Activated CD8-positive, alpha-beta memory T cell treated with anti-CD3 and anti-CD28 coated beads, Interleukin-2, amount 50 U/mL, for 24 hours (primary cell): Measurements from ENCODE around the gene MRPS15.
"Not testable (repeated sequence)": the region's sequence is repeated elsewhere in the genome, so short reads cannot be mapped to it uniquely, and the experiment has no call there.

Source experiments
- DNase-seq: peaks from one replicate; pipeline ENCODE4 v3.0.0-alpha.2; 2020; ENCODE audit errors: extremely low read depth

The MRPS15 gene

GRCh38 chr1:36463803-36464604 lies at the start of gene MRPS15:
Gene MRPS15 (minus strand): TSS chr1:36464384. CDS start chr1:36464275, 109 bp downstream.
- peak; percentile 92 for DNase-seq

GRCh38 chr1:36512842-36513241 lies 48.7 kb upstream of the MRPS15 start:
- no peak for DNase-seq

GRCh38 chr1:36511804-36512798 lies 47.9 kb upstream of the MRPS15 start:
- DNase-seq: no peak

GRCh38 chr1:36511220-36511619 lies 47.0 kb upstream of the MRPS15 start:
- not testable (repeated sequence) for DNase-seq

- DNase-seq: no peak
Observed at GRCh38 chr1:36510418-36510817, 46.2 kb upstream of the MRPS15 start.

- no peak for DNase-seq
Observed at GRCh38 chr1:36508257-36508656, 44.1 kb upstream of the MRPS15 start.

GRCh38 chr1:36506276-36506920 lies 42.2 kb upstream of the MRPS15 start:
- no peak for DNase-seq

GRCh38 chr1:36503733-36504132 lies 39.5 kb upstream of the MRPS15 start:
- DNase-seq: no peak

GRCh38 chr1:36503159-36503558 lies 39.0 kb upstream of the MRPS15 start:
- no peak for DNase-seq

GRCh38 chr1:36502616-36503015 lies 38.4 kb upstream of the MRPS15 start:
- DNase-seq: no peak

- DNase-seq: not testable (repeated sequence)
Observed at GRCh38 chr1:36501911-36502310, 37.7 kb upstream of the MRPS15 start.

- no peak for DNase-seq
Observed at GRCh38 chr1:36497207-36497606, 33.0 kb upstream of the MRPS15 start.

GRCh38 chr1:36494971-36495370 lies 30.8 kb upstream of the MRPS15 start:
- DNase-seq: no peak

GRCh38 chr1:36493524-36493923 lies 29.3 kb upstream of the MRPS15 start:
- DNase-seq: no peak

GRCh38 chr1:36492491-36492890 lies 28.3 kb upstream of the MRPS15 start:
- DNase-seq: no peak

- DNase-seq: not testable (repeated sequence)
Observed at GRCh38 chr1:36489258-36490051, 25.3 kb upstream of the MRPS15 start.

GRCh38 chr1:36487906-36488305 lies 23.7 kb upstream of the MRPS15 start:
- no peak for DNase-seq

GRCh38 chr1:36487336-36487725 lies 23.1 kb upstream of the MRPS15 start:
- not testable (repeated sequence) for DNase-seq

GRCh38 chr1:36486439-36487335 lies 22.5 kb upstream of the MRPS15 start:
- no peak for DNase-seq

GRCh38 chr1:36486093-36486438 lies 21.9 kb upstream of the MRPS15 start:
- DNase-seq: no peak
